GM13977 (cell line): ENCODE data around the gene ADSS2.
"Not testable (repeated sequence)": the region's sequence is repeated elsewhere in the genome, so short reads cannot be mapped to it uniquely, and the experiment has no call there.

Experiments used
- DNase-seq: peaks from one replicate; pipeline ENCODE4 v3.0.0; 2012; ENCODE audit warnings: low spot score
- CTCF ChIP-seq: IDR thresholded peaks from 2 replicates; pipeline ENCODE4 v1.5.1; 2012; ENCODE audit warnings: mild to moderate bottlenecking, control low read depth; ENCODE audit not compliant: insufficient read depth; ENCODE audit errors: extremely low read depth, missing control alignments
- in situ Hi-C: fragments of 300-500 bp; cut with MboI; formaldehyde crosslinking; loops from one replicate; pipeline ENCODE4 v1.12.0; 2022; ENCODE audit warnings: low sequenced_read_pairs, low pct_unique_long_range_greater_than_20kb, mixed read lengths, inconsistent platforms; ENCODE audit not compliant: unreplicated experiment

The ADSS2 gene

GRCh38 chr1:244369256-244370057 lies 82.3 kb downstream of the ADSS2 start:
- in situ Hi-C loops, result no loop called here
- no peak for DNase-seq
- TF ChIP-seq CTCF, result no peak

- in situ Hi-C loops, result no loop called here
- TF ChIP-seq CTCF, result no peak
- no peak for DNase-seq
Measured at GRCh38 chr1:244368279-244368678, 83.4 kb downstream of the ADSS2 start.

GRCh38 chr1:244367399-244368114 lies 84.2 kb downstream of the ADSS2 start:
- in situ Hi-C loops, result no loop called here
- TF ChIP-seq CTCF, result no peak

GRCh38 chr1:244365809-244366208 lies 85.9 kb downstream of the ADSS2 start:
- no peak for TF ChIP-seq CTCF
- DNase-seq, result no peak
- in situ Hi-C loops, result no loop called here

More at GRCh38 chr1:244367399-244368114, 84.2 kb downstream of the ADSS2 start:
- no peak for DNase-seq

GRCh38 chr1:244365262-244365661 lies 86.4 kb downstream of the ADSS2 start:
- in situ Hi-C loops, DNase-seq: not testable (repeated sequence)

- in situ Hi-C loops, result no loop called here
- TF ChIP-seq CTCF, result no peak
- no peak for DNase-seq
Measured at GRCh38 chr1:244362476-244362875, 89.2 kb downstream of the ADSS2 start.
